Ascending aorta (tissue), 2 donors: ENCODE data around the gene C3. TPM values are rescaled to one million over a fixed set of nuclear protein-coding genes. Genes with fewer than 3 reads are reported as not detected.
"Not testable (repeated sequence)": the region's sequence is repeated elsewhere in the genome, so short reads cannot be mapped to it uniquely, and the experiment has no call there.

Experiments
- DNase-seq, 2 donors: peaks; one replicate each; pipeline ENCODE4 v3.0.0-alpha.2; 2019; ENCODE audit warnings: low spot score in 2 of 2
- H3K27ac ChIP-seq, 2 donors: fragments of 200-600 bp; sonication (generic); one replicate each; pipeline ENCODE4 v1.5.1; 2016 to 2017; ENCODE audit warnings: mild to moderate bottlenecking in 1 of 2
- H3K27me3 ChIP-seq: fragments of 200-600 bp; sonication (generic); one replicate; pipeline ENCODE4 v1.5.1; 2017
- H3K36me3 ChIP-seq, 2 donors: fragments of 200-600 bp; sonication (generic); one replicate each; pipeline ENCODE4 v1.5.1; 2016
- H3K4me1 ChIP-seq, 2 donors: fragments of 200-600 bp; sonication (generic); one replicate each; pipeline ENCODE4 v1.5.1; 2016 to 2017; ENCODE audit warnings: mild to moderate bottlenecking in 1 of 2
- H3K4me3 ChIP-seq, 2 donors: fragments of 200-600 bp; sonication (generic); one replicate each; pipeline ENCODE4 v1.5.1; 2016 to 2017; ENCODE audit warnings: mild to moderate bottlenecking in 1 of 2
- H3K9me3 ChIP-seq, 2 donors: fragments of 200-600 bp; sonication (generic); one replicate each; pipeline ENCODE4 v1.5.1; 2016
- intact Hi-C: fragments of 100-400 bp; cut with DNase I; formaldehyde crosslinking; loops from one replicate; pipeline ENCODE4 v1.15.1; 2023
- total RNA-seq: library from RNA; depleted of rRNA; stranded (reverse); fragments of >200 nt; gene quantifications from one replicate; pipeline ENCODE4 v1.1.0, GENCODE V29; 2016
- TF ChIP-seq, protein P1 (sequence below), 3 experiments: fragments of 200-600 bp in 2 of 3; fragments of 450-650 bp in 1 of 3; sonication (generic) in 2 of 3; IDR thresholded peaks; one replicate each; pipeline ENCODE4 v1.5.1; 2016 to 2019; ENCODE audit warnings: antibody characterized with exemption in 3 of 3, mild to moderate bottlenecking in 1 of 3, moderate library complexity in 1 of 3

C3 gene
- total RNA-seq, 1 donor from 2014 or later = 2,421 TPM

DNA sequence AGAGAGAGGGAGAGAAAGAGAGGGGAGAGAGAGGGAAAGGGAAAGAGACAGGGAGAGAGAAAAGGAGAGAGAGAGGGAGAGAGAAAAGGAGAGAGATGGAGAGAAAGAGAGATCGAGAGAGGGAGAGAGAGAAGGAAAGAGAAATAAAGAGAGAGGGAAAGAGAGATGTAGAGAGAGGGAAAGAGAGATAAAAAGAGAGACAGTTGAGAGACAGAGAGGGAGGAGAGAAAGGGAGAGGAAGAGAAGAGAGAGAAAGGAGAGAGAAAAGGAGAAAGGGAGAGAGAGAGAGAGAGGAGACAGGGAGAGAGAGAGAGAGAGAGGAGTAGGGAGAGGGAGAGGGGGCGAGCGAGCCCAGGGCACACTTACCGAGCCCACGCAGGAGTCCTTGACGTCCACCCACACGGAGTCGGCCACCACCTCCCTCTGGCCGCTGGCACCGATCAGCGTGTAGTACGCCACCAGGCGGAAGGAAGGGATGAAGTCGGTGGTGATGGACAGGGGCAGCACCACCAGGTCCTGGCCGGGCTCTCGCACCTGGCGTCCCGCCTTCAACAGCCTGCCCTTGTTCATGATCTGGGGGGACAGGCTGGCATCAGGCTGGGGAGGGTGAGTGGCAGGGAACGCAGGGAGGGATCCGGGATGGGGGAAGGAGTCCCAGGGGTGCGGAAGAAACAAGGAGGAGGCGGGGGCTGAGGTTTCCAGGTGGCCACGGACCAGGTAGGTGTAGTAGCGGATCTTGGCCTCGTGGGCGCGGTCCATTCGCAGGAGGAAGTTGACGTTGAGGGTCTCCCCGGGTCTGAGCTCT lies 10.0 kb downstream of the C3 start:
- Histone ChIP-seq H3K27me3 (no peaks in the 10 kb centered on the region), H3K9me3 (no peaks in the 10 kb centered on the region), H3K4me3 (no peak overlapping the region), H3K27ac (no peak overlapping the region), H3K36me3 (no peaks in the 10 kb centered on the region), H3K4me1 (no peaks in the 10 kb centered on the region)
- DNase-seq = no peak
- TF ChIP-seq, protein P1, sequence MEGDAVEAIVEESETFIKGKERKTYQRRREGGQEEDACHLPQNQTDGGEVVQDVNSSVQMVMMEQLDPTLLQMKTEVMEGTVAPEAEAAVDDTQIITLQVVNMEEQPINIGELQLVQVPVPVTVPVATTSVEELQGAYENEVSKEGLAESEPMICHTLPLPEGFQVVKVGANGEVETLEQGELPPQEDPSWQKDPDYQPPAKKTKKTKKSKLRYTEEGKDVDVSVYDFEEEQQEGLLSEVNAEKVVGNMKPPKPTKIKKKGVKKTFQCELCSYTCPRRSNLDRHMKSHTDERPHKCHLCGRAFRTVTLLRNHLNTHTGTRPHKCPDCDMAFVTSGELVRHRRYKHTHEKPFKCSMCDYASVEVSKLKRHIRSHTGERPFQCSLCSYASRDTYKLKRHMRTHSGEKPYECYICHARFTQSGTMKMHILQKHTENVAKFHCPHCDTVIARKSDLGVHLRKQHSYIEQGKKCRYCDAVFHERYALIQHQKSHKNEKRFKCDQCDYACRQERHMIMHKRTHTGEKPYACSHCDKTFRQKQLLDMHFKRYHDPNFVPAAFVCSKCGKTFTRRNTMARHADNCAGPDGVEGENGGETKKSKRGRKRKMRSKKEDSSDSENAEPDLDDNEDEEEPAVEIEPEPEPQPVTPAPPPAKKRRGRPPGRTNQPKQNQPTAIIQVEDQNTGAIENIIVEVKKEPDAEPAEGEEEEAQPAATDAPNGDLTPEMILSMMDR (IDR thresholded peaks at IDR 0.05) = no peak
- intact Hi-C loops = no loop called here

DNA sequence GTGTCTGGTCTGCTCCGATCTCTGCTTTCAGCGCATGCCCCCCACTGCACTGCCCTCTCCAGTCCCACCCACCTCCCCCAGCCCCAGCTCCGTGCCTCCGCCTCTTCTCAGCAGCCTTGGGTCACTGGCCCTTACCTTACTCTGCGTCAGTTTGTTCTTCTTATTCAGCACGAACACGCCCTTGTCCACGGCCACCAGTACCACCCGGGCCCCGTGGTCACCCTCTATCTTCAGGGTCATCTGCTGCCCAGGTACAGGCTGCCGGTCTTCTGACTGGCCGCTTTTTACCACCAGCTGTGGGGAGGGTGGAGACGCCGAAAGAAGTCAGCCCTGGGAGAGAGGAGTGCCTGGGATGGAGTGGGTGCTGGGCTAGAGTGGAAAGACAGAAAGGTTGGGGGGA lies 10.9 kb downstream of the C3 start:
- Histone ChIP-seq H3K4me3 (no peak overlapping the region), H3K4me1 (no peaks in the 10 kb centered on the region), H3K27ac (no peak overlapping the region), H3K36me3 (no peaks in the 10 kb centered on the region), H3K9me3 (no peaks in the 10 kb centered on the region), H3K27me3 (no peaks in the 10 kb centered on the region)
- TF ChIP-seq, protein P1 (IDR thresholded peaks at IDR 0.05) = no peak
- no peak for DNase-seq
- intact Hi-C loops = no loop called here

DNA sequence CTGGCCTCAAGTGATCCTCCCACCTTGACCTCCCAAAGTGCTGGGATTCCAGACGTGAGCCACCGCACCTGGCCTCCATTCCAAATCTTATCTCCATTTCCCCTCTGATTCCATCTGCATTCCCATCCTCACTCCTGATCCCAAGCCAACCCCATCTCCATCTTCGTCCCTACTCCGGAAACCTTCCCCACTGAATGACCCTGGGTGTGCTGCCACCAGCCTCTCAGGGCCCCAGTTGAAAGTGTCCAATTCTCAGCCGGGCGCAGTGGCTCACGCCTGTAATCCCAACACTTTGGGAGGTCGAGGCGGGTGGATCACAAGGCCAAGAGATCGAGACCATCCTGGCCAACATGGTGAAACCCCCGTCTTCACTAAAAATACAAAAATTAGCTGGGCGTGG lies 11.5 kb downstream of the C3 start:
- H3K4me1 ChIP-seq, H3K9me3 ChIP-seq, H3K36me3 ChIP-seq, H3K4me3 ChIP-seq, intact Hi-C loops, H3K27me3 ChIP-seq, H3K27ac ChIP-seq, DNase-seq: not testable (repeated sequence)

DNA sequence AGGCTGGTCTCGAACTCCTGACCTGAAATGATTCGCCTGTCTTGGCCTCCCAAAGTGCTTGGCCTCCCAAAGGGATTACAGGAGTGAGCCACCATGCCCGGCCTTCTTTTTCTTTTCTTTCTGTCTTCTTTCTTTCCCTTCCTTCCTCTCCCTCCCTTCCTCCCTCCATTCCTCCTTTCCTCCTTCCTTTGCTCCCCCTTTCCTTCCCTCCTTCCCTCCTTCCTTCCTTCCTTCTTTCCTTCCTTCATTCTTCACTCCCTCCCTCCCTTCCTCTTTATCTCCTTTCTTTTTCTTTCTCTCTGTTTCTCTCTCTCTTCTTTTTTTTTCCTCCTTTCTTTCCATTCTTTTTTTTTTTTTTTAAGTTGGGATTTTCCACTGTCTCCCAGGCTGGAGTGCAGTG lies 12.1 kb downstream of the C3 start:
- TF ChIP-seq, protein P1 (IDR thresholded peaks at IDR 0.05) = no peak
- H3K4me1 ChIP-seq = no peaks in the 10 kb centered on the region
- intact Hi-C loops = no loop called here
- no peaks in the 10 kb centered on the region for H3K36me3 ChIP-seq
- no peaks in the 10 kb centered on the region for H3K9me3 ChIP-seq
- no peak overlapping the region for H3K27ac ChIP-seq
- DNase-seq = no peak
- no peak overlapping the region for H3K4me3 ChIP-seq
- H3K27me3 ChIP-seq = no peaks in the 10 kb centered on the region

DNA sequence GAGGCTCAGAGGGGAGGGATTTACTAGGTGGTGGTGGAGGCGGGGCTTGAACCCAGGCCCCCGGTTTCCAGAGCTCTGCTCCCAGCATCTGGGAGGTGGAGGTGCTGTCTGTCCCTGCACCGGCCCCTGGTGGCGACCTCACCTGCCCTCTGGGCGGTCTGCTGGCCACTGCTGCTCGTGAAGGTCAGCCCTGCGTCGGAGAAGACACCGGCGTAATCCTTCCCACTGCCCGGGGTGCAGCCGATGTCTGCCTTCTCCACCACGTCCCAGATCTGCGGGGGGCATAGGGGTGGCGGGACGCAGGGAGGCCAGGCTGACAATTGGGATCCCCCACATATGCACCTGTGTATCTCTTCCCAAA lies 12.8 kb downstream of the C3 start:
- H3K27me3 ChIP-seq = no peaks in the 10 kb centered on the region
- intact Hi-C loops = no loop called here
- H3K36me3 ChIP-seq = no peaks in the 10 kb centered on the region
- TF ChIP-seq, protein P1 (IDR thresholded peaks at IDR 0.05) = no peak
- no peak for DNase-seq
- no peaks in the 10 kb centered on the region for H3K9me3 ChIP-seq
- no peak overlapping the region for H3K4me3 ChIP-seq
- H3K4me1 ChIP-seq = no peaks in the 10 kb centered on the region
- H3K27ac ChIP-seq = no peak overlapping the region

DNA sequence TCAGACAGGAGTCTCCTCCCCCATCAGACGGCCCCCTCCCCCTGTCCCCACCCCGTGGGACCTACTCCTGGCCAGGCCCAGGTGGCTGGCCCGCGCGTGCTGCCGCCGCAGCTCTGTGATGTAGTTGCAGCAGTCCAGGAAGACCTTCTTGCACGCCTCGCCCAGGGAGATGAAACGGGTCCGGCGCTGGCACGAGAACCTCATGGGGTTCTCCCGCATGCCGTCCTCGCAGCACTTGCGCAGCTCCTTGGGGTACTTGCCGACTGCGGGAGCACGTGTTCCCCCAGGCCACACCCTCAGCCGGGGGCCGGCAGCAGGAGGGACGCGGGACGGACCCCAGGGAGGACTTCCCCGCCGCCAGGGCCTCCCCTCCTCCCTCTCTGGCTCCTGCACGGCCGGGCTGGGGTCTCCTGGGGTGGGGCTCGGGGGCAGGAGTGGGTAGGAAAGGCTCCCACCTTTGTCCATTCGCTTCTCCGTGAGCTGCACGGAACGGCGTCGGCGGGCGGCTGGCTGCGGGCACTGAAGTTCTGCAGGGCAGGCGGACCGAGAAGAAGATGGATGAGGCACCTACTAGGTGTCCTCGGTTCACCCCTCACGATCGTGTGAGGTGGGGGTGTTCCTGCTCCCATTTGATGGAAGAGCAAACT lies 13.3 kb downstream of the C3 start:
- Histone ChIP-seq H3K27ac (no peak overlapping the region), H3K9me3 (no peaks in the 10 kb centered on the region), H3K27me3 (no peaks in the 10 kb centered on the region), H3K36me3 (no peaks in the 10 kb centered on the region), H3K4me1 (no peaks in the 10 kb centered on the region), H3K4me3 (no peak overlapping the region)
- intact Hi-C loops = no loop called here
- TF ChIP-seq, protein P1 (IDR thresholded peaks at IDR 0.05) = no peak
- no peak for DNase-seq
